ENCODE results near the gene MROH7.

The MROH7 gene

DNA sequence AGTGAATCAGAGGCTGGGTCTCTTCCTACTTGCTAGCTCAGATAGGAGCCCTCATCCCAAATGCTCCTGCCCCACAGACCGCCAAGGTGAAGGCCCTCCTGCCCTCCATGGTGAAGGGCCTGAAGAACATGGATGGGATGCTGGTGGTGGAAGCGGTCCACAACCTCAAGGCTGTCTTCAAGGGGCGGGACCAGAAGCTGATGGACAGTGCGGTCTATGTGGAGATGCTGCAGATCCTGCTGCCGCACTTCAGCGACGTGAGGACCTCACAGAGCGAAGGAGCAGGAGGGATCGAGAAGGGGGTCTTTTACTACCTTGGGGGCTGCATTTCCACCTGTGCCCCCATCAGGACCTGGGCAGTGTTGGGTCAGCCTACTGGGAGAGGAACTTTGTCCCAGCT lies 59.5 kb downstream of the MROH7 start:
- H3K79me2 ChIP-seq (ENCODE audit: insufficient read depth, low read length): no peaks in the 10 kb centered on the region
- H3K36me3 ChIP-seq (ENCODE audit: insufficient read depth, low read length): no peaks in the 10 kb centered on the region
- H3K9me3 ChIP-seq (ENCODE audit: insufficient read depth, low read depth, low read length): no peaks in the 10 kb centered on the region
- H3K4me2 ChIP-seq (ENCODE audit: low read depth, low read length, poor library complexity, severe bottlenecking): no peak overlapping the region
- H3F3A ChIP-seq (ENCODE audit: low read depth): no peaks in the 10 kb centered on the region
- no peak for TF ChIP-seq EZH2phosphoT487 (IDR thresholded peaks at IDR 0.05; ENCODE audit: borderline replicate concordance)
- TF ChIP-seq, protein P1, sequence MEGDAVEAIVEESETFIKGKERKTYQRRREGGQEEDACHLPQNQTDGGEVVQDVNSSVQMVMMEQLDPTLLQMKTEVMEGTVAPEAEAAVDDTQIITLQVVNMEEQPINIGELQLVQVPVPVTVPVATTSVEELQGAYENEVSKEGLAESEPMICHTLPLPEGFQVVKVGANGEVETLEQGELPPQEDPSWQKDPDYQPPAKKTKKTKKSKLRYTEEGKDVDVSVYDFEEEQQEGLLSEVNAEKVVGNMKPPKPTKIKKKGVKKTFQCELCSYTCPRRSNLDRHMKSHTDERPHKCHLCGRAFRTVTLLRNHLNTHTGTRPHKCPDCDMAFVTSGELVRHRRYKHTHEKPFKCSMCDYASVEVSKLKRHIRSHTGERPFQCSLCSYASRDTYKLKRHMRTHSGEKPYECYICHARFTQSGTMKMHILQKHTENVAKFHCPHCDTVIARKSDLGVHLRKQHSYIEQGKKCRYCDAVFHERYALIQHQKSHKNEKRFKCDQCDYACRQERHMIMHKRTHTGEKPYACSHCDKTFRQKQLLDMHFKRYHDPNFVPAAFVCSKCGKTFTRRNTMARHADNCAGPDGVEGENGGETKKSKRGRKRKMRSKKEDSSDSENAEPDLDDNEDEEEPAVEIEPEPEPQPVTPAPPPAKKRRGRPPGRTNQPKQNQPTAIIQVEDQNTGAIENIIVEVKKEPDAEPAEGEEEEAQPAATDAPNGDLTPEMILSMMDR (conservative IDR thresholded peaks at IDR 0.05; ENCODE audit: low read length): no peak
- H2AFZ ChIP-seq (ENCODE audit: low read length): no peak overlapping the region
- H4K20me1 ChIP-seq (ENCODE audit: insufficient read depth, low read length, poor library complexity, severe bottlenecking): no peaks in the 10 kb centered on the region
- H3K4me3 ChIP-seq (ENCODE audit: low read length, poor library complexity, severe bottlenecking): no peak overlapping the region
- no peaks in the 10 kb centered on the region for H3K4me1 ChIP-seq (ENCODE audit: insufficient read depth, low read length, poor library complexity, severe bottlenecking)
- no peak overlapping the region for H3K9ac ChIP-seq (ENCODE audit: low read depth, low read length, poor library complexity, severe bottlenecking)
- no peaks in the 10 kb centered on the region for H3K27me3 ChIP-seq (ENCODE audit: insufficient read depth, low read length, poor library complexity, severe bottlenecking)
- H3K9me2 ChIP-seq (replicated peaks; ENCODE audit: low read depth, low read length): no peaks in the 10 kb centered on the region

DNA sequence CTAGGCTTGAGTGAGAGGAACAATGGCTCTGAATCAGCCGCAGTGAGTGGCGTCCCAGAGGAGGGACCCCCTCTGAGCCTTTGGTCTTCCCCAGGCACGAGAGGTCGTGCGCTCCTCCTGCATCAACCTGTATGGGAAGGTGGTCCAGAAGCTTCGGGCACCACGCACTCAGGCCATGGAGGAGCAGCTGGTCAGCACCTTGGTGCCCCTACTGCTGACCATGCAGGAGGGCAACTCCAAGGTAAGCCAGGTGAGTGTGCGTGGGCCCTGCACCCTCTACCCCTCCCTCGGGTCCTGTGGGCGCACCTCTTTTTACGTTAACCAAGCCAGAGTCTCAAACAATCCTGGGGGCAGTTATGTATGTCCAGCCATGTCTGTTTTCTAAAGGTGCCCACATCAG lies 60.4 kb downstream of the MROH7 start:
- Histone ChIP-seq H3K9me2 (replicated peaks; ENCODE audit: low read depth, low read length) (no peaks in the 10 kb centered on the region), H3K79me2 (ENCODE audit: insufficient read depth, low read length) (no peaks in the 10 kb centered on the region), H2AFZ (ENCODE audit: low read length) (no peak overlapping the region), H3K9ac (ENCODE audit: low read depth, low read length, poor library complexity, severe bottlenecking) (no peak overlapping the region), H3K9me3 (ENCODE audit: insufficient read depth, low read depth, low read length) (no peaks in the 10 kb centered on the region), H3K27me3 (ENCODE audit: insufficient read depth, low read length, poor library complexity, severe bottlenecking) (no peaks in the 10 kb centered on the region), H3K4me1 (ENCODE audit: insufficient read depth, low read length, poor library complexity, severe bottlenecking) (no peaks in the 10 kb centered on the region), H3K4me3 (ENCODE audit: low read length, poor library complexity, severe bottlenecking) (no peak overlapping the region), H3F3A (ENCODE audit: low read depth) (no peaks in the 10 kb centered on the region), H3K36me3 (ENCODE audit: insufficient read depth, low read length) (no peaks in the 10 kb centered on the region), H3K4me2 (ENCODE audit: low read depth, low read length, poor library complexity, severe bottlenecking) (no peak overlapping the region), H4K20me1 (ENCODE audit: insufficient read depth, low read length, poor library complexity, severe bottlenecking) (no peaks in the 10 kb centered on the region)
- TF ChIP-seq, protein P1 (conservative IDR thresholded peaks at IDR 0.05; ENCODE audit: low read length): no peak
- TF ChIP-seq EZH2phosphoT487 (IDR thresholded peaks at IDR 0.05; ENCODE audit: borderline replicate concordance): no peak

DNA sequence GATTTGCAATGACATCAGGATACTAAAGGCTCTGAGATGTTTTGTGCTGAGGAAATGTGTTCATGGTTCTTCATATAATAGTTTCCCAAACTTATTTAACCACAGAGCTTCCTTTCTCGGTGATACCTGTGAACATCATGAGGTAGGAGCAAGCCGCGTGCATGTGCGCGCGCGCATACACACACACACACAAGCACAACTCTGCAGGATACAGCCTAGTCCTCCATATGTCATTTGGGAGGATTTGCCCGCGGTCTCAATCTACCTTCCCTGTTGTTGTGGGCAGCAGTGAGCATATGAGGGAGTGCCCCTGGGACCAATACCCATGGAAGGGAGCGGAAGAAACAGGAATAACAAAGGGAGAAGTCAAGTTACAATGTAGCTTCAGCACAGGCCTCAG lies 61.9 kb downstream of the MROH7 start:
- H3K36me3 ChIP-seq (ENCODE audit: insufficient read depth, low read length): no peaks in the 10 kb centered on the region
- H3K9me3 ChIP-seq (ENCODE audit: insufficient read depth, low read depth, low read length): no peaks in the 10 kb centered on the region
- H3K4me1 ChIP-seq (ENCODE audit: insufficient read depth, low read length, poor library complexity, severe bottlenecking): no peaks in the 10 kb centered on the region
- no peak overlapping the region for H2AFZ ChIP-seq (ENCODE audit: low read length)
- no peaks in the 10 kb centered on the region for H4K20me1 ChIP-seq (ENCODE audit: insufficient read depth, low read length, poor library complexity, severe bottlenecking)
- no peaks in the 10 kb centered on the region for H3K9me2 ChIP-seq (replicated peaks; ENCODE audit: low read depth, low read length)
- no peak overlapping the region for H3K9ac ChIP-seq (ENCODE audit: low read depth, low read length, poor library complexity, severe bottlenecking)
- no peaks in the 10 kb centered on the region for H3F3A ChIP-seq (ENCODE audit: low read depth)
- H3K4me2 ChIP-seq (ENCODE audit: low read depth, low read length, poor library complexity, severe bottlenecking): no peak overlapping the region
- no peak overlapping the region for H3K4me3 ChIP-seq (ENCODE audit: low read length, poor library complexity, severe bottlenecking)
- no peaks in the 10 kb centered on the region for H3K79me2 ChIP-seq (ENCODE audit: insufficient read depth, low read length)
- no peaks in the 10 kb centered on the region for H3K27me3 ChIP-seq (ENCODE audit: insufficient read depth, low read length, poor library complexity, severe bottlenecking)
- no peak for TF ChIP-seq EZH2phosphoT487 (IDR thresholded peaks at IDR 0.05; ENCODE audit: borderline replicate concordance)
- TF ChIP-seq, protein P1 (conservative IDR thresholded peaks at IDR 0.05; ENCODE audit: low read length): no peak
